ENCODE results near the gene CTSS.

DNA sequence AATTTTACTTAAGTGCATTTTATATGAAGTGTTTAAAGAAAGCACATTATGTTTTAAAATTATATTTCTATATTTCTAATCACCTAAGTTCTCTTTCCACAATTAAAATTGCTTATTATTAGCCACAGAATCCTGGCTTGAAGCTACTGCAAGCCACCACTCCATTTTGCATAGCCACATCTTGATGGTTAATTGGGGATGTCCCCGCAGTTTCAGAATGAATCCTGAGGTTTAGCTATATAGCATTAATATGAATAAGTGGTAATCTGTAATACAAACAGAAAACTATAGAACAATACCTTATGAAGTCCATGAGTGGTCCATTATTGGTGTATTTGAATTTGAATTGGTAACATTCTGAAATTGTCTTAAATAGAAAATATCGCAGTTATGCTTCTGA is 57.0 kb downstream of the CTSS start:
- TF ChIP-seq, protein P1, sequence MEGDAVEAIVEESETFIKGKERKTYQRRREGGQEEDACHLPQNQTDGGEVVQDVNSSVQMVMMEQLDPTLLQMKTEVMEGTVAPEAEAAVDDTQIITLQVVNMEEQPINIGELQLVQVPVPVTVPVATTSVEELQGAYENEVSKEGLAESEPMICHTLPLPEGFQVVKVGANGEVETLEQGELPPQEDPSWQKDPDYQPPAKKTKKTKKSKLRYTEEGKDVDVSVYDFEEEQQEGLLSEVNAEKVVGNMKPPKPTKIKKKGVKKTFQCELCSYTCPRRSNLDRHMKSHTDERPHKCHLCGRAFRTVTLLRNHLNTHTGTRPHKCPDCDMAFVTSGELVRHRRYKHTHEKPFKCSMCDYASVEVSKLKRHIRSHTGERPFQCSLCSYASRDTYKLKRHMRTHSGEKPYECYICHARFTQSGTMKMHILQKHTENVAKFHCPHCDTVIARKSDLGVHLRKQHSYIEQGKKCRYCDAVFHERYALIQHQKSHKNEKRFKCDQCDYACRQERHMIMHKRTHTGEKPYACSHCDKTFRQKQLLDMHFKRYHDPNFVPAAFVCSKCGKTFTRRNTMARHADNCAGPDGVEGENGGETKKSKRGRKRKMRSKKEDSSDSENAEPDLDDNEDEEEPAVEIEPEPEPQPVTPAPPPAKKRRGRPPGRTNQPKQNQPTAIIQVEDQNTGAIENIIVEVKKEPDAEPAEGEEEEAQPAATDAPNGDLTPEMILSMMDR (conservative IDR thresholded peaks at IDR 0.05; ENCODE audit: low read length): no peak
- TF ChIP-seq EZH2phosphoT487 (IDR thresholded peaks at IDR 0.05; ENCODE audit: borderline replicate concordance, low read depth, low read length): no peak

Data from OCI-LY7 (cell line).